GM23248 (cell line): ENCODE data around the gene ACMSD.

Experiments used
- EZH2 ChIP-seq: fragments of 200-600 bp; sonication (generic); IDR thresholded peaks from 2 replicates; pipeline ENCODE4 v1.6.1; 2018; ENCODE audit warnings: antibody characterized with exemption, mild to moderate bottlenecking; ENCODE audit not compliant: insufficient read depth, poor library complexity, severe bottlenecking
- EZH2phosphoT487 ChIP-seq: fragments of 200-600 bp; sonication (generic); IDR thresholded peaks from 2 replicates; pipeline ENCODE4 v1.6.1; 2018; ENCODE audit warnings: antibody characterized with exemption, moderate library complexity, mild to moderate bottlenecking, low read depth; ENCODE audit not compliant: insufficient read depth

- TF ChIP-seq EZH2phosphoT487 (no peak), EZH2 (no peak)
These were observed 7.8 kb downstream of the ACMSD start for GRCh38 chr2:134846213-134846612.
